Natural killer cell treated with Interleukin-12 subunit alpha and Interleukin-12 subunit beta and Interleukin-15 and Interleukin-18, amount 100 ng/mL, for 72 hours (primary cell): ENCODE data around the gene EXOC3L2. TPM values are rescaled to one million over a fixed set of nuclear protein-coding genes. Genes with fewer than 3 reads are reported as not detected.

ENCODE experiments used
- ATAC-seq, 2 donors: fragments of 150-1000 bp; cut with Tn5 transposase in 1 of 2; sonication (Bioruptor Pico), chemical (Tn5 transposase) in 1 of 2; 2 replicates each; pipeline ENCODE4 v1.10.0; 2021
- DNase-seq: peaks from one replicate; pipeline ENCODE4 v3.0.0; 2022; ENCODE audit warnings: low spot score
- H3K27ac Mint-ChIP-seq, 2 donors: 1 replicate in 1 of 2; 2 replicates in 1 of 2; pipeline ENCODE4 v1.8.0; 2022; ENCODE audit warnings: mixed read lengths in 2 of 2, mild to moderate bottlenecking in 1 of 2, moderate library complexity in 1 of 2
- H3K27me3 Mint-ChIP-seq, 2 donors: 1 replicate in 1 of 2; 2 replicates in 1 of 2; pipeline ENCODE4 v1.8.0; 2022; ENCODE audit warnings: mixed read lengths in 2 of 2
- H3K36me3 Mint-ChIP-seq: one replicate; pipeline ENCODE4 v1.8.0; 2022; ENCODE audit warnings: mixed read lengths
- H3K4me1 Mint-ChIP-seq, 2 donors: 1 replicate in 1 of 2; 2 replicates in 1 of 2; pipeline ENCODE4 v1.8.0; 2022; ENCODE audit warnings: low read depth in 2 of 2, mixed read lengths in 2 of 2, mild to moderate bottlenecking in 1 of 2
- H3K4me3 Mint-ChIP-seq: one replicate; pipeline ENCODE4 v1.8.0; 2022; ENCODE audit warnings: mixed read lengths
- H3K9me3 Mint-ChIP-seq: 2 replicates; pipeline ENCODE4 v1.8.0; 2022; ENCODE audit warnings: mixed read lengths
- total RNA-seq, 2 donors: library from RNA; stranded (reverse); gene quantifications; one replicate each; pipeline ENCODE4 v1.2.3, GENCODE V29; 2022

EXOC3L2 gene
- total RNA-seq, 2 donors from 2014 or later: not detected

DNA sequence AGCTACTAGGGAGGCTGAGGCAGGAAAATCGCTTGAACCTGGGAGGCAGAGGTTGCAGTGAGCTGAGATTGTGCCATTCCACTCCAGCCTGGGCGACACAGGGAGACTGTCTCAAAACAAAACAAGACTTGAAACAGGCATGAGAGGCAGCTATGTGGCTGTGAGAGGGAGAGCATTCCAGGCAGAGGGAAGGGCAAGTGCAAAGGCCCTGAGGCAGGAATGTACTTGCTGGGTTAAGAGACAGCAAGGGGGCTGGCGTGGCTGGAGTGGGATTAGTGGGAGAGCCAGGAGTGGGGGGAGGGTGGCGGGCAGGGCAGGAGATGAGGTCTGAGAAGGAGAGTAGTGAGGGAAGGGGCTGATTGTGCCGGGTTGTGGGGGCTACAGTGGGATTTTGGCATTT is 21.3 kb downstream of the EXOC3L2 start:
- DNase-seq (no peak), ATAC-seq (peak in 1 of 2 donors; percentile 15)
- Mint-ChIP-seq H3K27me3 (peaks cover 3 to 15% of the 10 kb centered on the region in 2 donors), H3K36me3 (no peaks in the 10 kb centered on the region), H3K9me3 (no peaks in the 10 kb centered on the region), H3K4me1 (no peaks in the 10 kb centered on the region), H3K4me3 (no peak overlapping the region), H3K27ac (no peak overlapping the region)

DNA sequence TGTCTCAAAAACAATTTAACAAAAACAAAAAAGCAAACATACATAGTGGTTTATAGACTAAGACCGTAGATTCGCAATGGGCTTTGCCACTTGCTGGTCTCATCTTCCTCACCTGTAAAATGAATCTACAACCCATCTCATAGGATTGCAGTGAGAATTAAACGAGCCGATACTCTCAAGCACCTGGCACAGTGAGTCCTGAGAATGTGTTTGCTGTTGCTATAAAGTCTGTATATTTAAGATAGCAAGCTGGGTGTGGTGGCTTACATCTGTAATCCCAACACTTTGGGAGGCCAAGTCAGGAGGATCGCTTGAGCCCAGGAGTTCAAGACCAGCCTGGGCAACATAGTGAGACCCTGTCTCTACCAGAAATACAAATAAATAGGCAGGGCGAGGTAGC is 22.5 kb downstream of the EXOC3L2 start:
- no peak for ATAC-seq
- no peak overlapping the region for H3K4me3 Mint-ChIP-seq

DNA sequence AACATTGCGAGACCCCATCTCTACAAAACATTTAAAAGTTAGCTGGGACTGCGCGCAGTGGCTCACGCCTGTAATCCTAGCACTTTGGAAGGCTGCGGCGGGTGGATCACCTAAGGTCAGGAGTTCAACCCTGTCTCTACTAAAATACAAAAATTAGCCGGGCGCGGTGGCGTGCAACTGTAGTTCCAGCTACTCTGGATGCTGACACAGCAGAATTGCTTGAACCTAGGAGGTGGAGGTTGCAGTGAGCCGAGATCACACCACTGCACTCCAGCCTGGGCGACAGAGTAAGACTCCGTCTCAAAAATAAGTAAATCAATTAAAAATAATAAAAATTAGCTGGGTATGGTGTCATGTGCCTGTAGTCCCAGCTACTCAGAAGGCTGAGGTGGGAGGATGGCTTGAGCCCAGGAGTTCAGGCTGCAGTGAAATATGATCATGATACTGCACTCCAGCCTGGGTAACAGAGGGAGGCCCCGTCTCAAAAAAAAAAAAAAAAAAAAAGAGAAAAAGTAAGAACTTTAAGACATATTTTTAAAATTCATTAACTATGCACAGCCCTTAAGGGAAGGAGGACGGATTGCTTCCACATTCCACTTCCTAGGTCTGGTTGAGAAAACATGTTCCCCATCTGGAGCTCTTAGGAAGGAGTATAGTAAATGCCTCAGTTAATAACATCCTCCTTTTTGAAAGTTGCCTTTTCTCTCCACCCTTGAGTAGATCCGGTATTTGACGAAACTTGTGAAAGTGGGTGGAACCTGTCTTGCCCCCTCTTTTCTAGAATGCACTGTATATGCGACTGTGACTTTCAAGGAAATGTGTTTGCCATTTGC is 26.1 kb downstream of the EXOC3L2 start:
- ATAC-seq (no peak), DNase-seq (no peak)
- Mint-ChIP-seq H3K4me1 (peaks cover 0 to 9% of the 10 kb centered on the region in 2 donors), H3K36me3 (no peaks in the 10 kb centered on the region), H3K27ac (no peak overlapping the region), H3K4me3 (no peak overlapping the region), H3K9me3 (no peaks in the 10 kb centered on the region), H3K27me3 (peaks cover 11 to 30% of the 10 kb centered on the region in 2 donors)

More for the DNA sequence above, 22.5 kb downstream of the EXOC3L2 start:
- Mint-ChIP-seq H3K9me3 (no peaks in the 10 kb centered on the region), H3K36me3 (no peaks in the 10 kb centered on the region), H3K27me3 (peaks cover 7 to 22% of the 10 kb centered on the region in 2 donors), H3K4me1 (peaks cover 0 to 2% of the 10 kb centered on the region in 2 donors), H3K27ac (no peak overlapping the region)
- no peak for DNase-seq

DNA sequence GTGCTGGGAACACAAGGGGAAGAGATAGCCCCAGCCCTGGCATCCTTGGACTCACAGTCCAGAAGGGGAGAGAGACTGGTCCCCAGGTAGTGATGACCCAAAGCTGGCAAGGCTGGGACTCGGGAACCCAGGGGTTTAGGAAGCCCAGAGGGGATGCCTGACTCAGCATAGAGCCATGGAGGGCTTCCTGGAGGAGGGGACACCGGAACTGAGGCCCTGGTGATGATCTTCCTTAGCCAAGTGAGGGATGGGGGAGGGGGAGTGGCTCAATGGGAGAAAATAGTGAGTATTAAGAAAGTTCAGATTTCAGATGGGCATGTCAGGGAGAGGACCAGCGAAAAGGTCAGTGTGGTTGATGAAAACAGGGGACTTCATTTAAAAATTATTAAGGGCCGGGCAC is 26.8 kb downstream of the EXOC3L2 start:
- peaks cover 13 to 30% of the 10 kb centered on the region in 2 donors for H3K27me3 Mint-ChIP-seq
- no peaks in the 10 kb centered on the region for H3K36me3 Mint-ChIP-seq
- no peak overlapping the region for H3K27ac Mint-ChIP-seq
- H3K9me3 Mint-ChIP-seq: no peaks in the 10 kb centered on the region
- DNase-seq (no peak), ATAC-seq (no peak)
- peaks cover 0 to 11% of the 10 kb centered on the region in 2 donors for H3K4me1 Mint-ChIP-seq
- no peak overlapping the region for H3K4me3 Mint-ChIP-seq

DNA sequence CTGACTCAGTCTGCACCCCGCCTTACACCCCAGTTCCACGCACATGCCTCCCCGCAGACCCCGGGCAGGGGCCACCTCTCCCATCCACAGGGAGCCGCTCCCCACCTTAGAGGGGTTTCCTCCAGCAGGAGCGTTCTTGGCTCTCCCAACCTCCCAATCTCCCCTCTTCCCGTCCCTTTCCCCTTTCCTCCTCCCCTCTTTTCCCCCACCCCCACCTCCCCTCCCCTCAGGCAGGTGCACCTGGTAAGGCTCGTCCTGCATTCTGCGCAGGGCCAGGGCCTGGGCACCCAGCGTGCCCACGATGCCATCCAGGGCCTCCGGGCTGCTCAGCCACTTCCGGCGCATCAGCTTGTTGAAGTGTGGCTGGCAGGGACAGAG is 27.3 kb downstream of the EXOC3L2 start:
- no peak for ATAC-seq
- H3K4me3 Mint-ChIP-seq: no peak overlapping the region
- H3K36me3 Mint-ChIP-seq: no peaks in the 10 kb centered on the region
- H3K9me3 Mint-ChIP-seq: no peaks in the 10 kb centered on the region
- peaks cover 0 to 11% of the 10 kb centered on the region in 2 donors for H3K4me1 Mint-ChIP-seq
- no peak for DNase-seq
- no peak overlapping the region for H3K27ac Mint-ChIP-seq
- H3K27me3 Mint-ChIP-seq: peaks cover 13 to 30% of the 10 kb centered on the region in 2 donors

DNA sequence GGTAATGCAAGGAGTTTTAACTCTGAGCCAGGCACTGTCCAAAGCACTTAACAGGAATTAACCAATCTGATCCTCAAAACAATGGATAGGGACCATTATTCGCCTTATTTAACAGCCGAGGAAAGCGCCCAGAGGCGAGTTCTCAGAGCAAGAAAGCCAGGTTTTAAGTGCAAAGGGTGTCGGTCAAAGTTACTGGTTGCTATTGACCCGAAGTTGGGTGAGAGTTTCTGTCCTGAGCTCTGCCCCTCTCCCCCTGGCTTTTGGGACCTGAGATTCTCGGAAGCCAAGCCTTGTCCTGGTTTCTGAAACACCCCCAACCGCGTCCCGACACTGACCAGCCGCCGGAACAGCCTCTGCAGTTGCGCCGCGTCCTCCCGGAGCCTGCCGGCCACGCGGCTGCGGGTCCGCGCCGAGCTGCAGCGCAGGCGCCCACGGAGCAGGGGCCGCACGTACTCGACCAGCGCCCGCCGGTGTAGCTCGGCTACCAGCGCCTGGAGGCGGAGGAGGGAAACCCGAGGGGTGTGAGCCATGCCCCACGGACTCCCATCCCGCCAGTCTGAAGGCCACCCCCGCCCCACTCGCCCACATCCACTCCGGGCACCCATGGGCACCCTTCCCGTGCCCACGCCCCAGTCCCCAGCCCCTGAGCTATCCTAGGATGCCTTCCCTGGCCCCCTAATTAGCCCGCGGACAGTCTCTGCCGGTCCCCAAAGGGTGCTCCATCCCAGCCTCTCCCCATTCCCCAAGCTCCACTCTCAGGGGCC is 27.8 kb downstream of the EXOC3L2 start:
- Mint-ChIP-seq H3K4me1 (peaks cover 0 to 11% of the 10 kb centered on the region in 2 donors), H3K4me3 (no peak overlapping the region), H3K36me3 (no peaks in the 10 kb centered on the region), H3K9me3 (no peaks in the 10 kb centered on the region), H3K27ac (no peak overlapping the region), H3K27me3 (peaks cover 11 to 25% of the 10 kb centered on the region in 2 donors)
- ATAC-seq (no peak), DNase-seq (no peak)

DNA sequence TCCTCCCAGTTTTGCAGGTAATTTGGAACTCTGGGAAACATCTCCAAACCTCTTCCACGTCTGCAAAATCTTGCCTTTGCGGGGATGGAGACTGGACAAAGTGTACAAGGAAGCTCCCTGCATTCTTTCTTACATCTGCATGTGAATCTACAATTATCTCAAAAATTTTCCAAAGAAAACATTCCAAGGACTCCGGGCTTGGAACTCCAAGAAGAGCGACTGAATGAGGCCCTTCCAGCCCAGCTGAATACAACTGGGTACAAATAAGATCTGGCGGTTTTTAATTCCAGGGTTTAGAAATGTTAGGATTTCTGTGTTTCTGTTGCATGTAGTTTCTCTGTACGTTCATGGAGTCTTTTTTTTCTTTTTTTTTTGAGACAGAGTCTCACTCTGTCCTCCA is 28.5 kb downstream of the EXOC3L2 start:
- DNase-seq (no peak), ATAC-seq (no peak)
- no peak overlapping the region for H3K4me3 Mint-ChIP-seq
- peaks cover 0 to 11% of the 10 kb centered on the region in 2 donors for H3K4me1 Mint-ChIP-seq
- no peaks in the 10 kb centered on the region for H3K36me3 Mint-ChIP-seq
- peaks cover 10 to 22% of the 10 kb centered on the region in 2 donors for H3K27me3 Mint-ChIP-seq
- H3K9me3 Mint-ChIP-seq: no peaks in the 10 kb centered on the region
- no peak overlapping the region for H3K27ac Mint-ChIP-seq

DNA sequence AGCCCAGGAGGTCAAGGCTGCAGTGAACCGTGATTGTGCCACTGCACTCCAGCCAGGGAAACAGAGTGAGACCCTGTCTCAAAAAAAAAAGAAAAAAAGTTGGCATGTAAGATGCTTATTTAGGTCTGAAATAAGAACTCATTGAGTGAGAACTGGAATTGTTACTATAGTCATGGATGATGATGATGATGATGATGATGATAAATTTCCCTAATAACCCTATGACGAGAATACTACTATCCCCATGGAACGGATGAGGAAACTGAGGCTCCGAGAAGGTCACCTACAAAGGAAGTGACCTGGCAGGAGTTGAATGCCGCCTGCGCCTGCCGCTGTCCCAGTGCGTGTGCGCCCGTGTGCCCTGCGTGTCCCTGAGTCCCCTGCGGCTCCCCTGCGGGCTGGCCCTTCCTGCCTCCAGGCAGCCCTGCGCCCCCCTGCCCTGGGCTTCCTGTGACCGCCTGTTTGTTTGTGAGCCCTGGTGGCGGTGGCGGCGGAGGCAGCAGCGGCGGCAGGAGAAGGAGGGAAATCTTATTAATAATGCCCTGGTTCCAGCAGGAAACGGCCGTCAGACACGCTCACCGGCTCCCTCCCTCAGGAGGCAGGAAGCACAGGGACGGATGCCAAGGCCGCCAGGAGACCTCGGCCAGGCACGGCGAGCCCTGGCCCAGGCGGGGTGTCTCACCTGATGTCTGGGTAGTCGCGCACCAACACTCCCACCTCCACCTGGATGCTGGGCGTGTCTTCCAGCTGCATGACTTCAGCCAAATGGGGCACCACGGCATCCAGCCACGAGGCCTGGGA is 29.6 kb downstream of the EXOC3L2 start:
- no peaks in the 10 kb centered on the region for H3K9me3 Mint-ChIP-seq
- H3K4me1 Mint-ChIP-seq: peaks cover 0 to 11% of the 10 kb centered on the region in 2 donors
- no peaks in the 10 kb centered on the region for H3K36me3 Mint-ChIP-seq
- no peak overlapping the region for H3K27ac Mint-ChIP-seq
- DNase-seq (no peak), ATAC-seq (no peak)
- no peak overlapping the region for H3K4me3 Mint-ChIP-seq
- peaks cover 10 to 20% of the 10 kb centered on the region in 2 donors for H3K27me3 Mint-ChIP-seq

DNA sequence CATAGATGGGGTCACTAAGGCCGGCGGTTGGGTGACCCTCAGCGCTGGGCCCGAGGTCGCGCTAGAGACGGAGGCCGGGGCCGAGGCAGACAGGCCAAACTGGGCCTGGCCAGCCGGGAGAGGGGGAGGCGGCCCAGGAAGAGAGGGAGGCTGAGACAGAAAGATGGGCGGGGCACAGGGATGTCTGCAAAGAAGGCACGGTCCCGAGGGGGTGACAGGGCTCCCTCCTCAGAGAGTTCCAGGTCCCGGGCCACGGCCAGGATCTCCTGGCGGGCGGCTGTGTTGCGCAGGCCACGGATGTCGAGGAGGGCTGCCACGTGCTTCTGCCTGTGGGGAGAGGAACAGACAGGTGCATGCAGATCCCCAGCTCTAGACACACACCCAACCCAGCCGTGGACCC is 32.2 kb downstream of the EXOC3L2 start:
- no peak overlapping the region for H3K4me3 Mint-ChIP-seq
- no peak for ATAC-seq

DNA sequence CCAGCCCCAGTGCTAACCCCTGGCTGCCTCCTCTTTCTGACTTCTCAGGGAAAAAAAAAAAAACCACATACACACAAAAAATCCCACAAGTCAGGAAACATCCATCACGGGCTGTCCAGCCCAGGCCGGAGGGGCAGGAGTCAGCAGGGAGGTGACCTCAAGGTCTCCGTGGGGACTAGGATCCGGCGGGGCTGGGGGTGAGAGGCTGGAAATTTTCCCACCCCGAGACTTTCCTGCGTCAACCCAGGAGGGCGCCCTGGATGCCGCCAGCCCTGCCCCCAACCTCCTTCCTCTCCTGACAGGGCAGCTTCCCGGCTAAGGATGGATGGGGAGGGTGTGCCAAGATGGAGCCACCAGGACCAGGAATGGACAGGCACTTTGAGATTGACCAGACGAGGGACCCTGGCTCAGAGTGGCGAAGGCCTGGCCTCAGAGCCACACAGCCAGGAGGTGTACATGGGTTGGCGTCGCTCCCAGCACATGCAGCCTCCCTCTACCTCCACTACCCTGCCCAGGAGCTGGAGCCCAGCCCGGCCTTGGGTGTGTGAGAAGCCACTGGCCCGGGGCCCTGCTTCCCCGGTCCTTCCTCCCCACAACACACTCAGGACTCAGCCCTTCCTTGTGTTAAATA is 33.3 kb downstream of the EXOC3L2 start:
- Mint-ChIP-seq H3K27me3 (peaks cover 6 to 8% of the 10 kb centered on the region in 2 donors), H3K27ac (no peak overlapping the region), H3K9me3 (no peaks in the 10 kb centered on the region), H3K36me3 (no peaks in the 10 kb centered on the region), H3K4me1 (peaks cover 5 to 9% of the 10 kb centered on the region in 2 donors), H3K4me3 (no peak overlapping the region)
- peak in 1 of 2 donors; percentile 60 for ATAC-seq
- DNase-seq: no peak

More for the DNA sequence above, 32.2 kb downstream of the EXOC3L2 start:
- Mint-ChIP-seq H3K36me3 (no peaks in the 10 kb centered on the region), H3K27ac (no peak overlapping the region), H3K4me1 (peaks cover 5 to 9% of the 10 kb centered on the region in 2 donors), H3K27me3 (peaks cover 6 to 8% of the 10 kb centered on the region in 2 donors), H3K9me3 (no peaks in the 10 kb centered on the region)
- no peak for DNase-seq

DNA sequence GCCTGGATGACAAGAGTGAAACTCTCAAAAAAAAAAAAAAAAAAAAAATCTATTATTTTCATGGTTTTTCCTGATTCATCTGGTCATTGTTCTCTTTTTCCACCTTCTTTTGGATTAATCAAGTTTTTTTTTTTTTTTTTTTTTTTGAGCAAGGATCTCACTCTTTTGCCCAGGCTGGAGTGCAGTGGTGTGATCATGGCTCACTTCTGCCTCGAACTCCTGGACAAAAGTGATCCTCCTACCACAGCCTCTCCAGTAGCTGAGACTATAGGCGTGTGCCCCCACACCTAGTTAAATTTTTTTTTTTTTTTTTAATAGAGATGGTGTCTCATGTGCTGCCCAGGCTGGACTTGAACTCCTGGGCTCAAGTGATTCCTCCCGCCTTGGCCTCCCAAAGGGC is 38.9 kb downstream of the EXOC3L2 start:
- Mint-ChIP-seq H3K27me3 (no peaks in the 10 kb centered on the region), H3K4me1 (peaks cover 0 to 5% of the 10 kb centered on the region in 2 donors), H3K36me3 (no peaks in the 10 kb centered on the region), H3K9me3 (no peaks in the 10 kb centered on the region), H3K4me3 (no peak overlapping the region), H3K27ac (no peak overlapping the region)
- no peak for DNase-seq
- ATAC-seq: no peak

DNA sequence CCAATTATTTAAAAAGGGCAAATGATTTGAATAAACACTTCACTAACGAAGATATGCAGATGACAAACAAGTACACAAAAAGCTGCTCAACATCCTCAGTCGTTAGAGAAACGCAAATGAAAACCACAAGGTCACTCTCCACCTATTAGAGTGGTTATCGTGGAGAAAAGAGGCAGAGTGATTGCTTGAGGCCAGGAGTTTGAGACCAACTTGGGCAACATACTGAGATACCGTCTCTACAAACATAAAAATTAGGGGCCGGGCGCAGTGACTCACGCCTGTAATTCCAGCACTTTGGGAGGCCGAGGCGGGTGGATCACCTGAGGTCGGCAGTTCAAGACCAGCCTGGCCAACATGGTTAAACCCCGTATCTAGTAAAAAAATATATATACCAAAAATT is 39.4 kb downstream of the EXOC3L2 start:
- no peaks in the 10 kb centered on the region for H3K9me3 Mint-ChIP-seq
- ATAC-seq (no peak), DNase-seq (no peak)
- H3K4me3 Mint-ChIP-seq: no peak overlapping the region
- H3K27ac Mint-ChIP-seq: no peak overlapping the region
- H3K4me1 Mint-ChIP-seq: peaks cover 0 to 5% of the 10 kb centered on the region in 2 donors
- no peaks in the 10 kb centered on the region for H3K36me3 Mint-ChIP-seq
- no peaks in the 10 kb centered on the region for H3K27me3 Mint-ChIP-seq

DNA sequence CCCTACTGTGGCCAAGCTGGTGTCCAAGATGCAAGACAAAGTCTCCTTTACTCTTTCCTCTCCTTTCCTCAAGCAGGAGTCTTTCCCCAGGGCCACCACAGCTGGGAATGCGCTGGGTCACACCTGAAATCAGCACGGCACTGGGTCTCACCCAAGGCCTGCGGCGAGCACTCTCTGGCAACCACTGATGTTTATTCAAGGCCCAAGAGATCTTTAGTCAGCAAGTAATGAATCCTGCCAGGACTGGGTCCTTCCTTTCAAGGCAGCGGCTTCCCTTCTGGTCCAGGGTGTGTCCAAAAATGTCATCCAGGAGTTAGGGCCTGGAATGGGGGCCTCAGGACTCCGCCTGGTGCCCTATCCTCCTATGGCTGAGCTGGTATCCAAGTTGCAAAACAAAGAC is 42.6 kb downstream of the EXOC3L2 start:
- Mint-ChIP-seq H3K27me3 (no peaks in the 10 kb centered on the region), H3K9me3 (no peaks in the 10 kb centered on the region), H3K36me3 (no peaks in the 10 kb centered on the region), H3K4me1 (no peaks in the 10 kb centered on the region), H3K27ac (no peak overlapping the region), H3K4me3 (no peak overlapping the region)
- DNase-seq (no peak), ATAC-seq (no peak)
